Esophagus muscularis mucosa (tissue), 3 donors: ENCODE data around the gene GLO1.

Experiments
- POLR2A ChIP-seq: fragments of 450-650 bp; IDR thresholded peaks from one replicate; pipeline ENCODE4 v1.6.1; 2017; ENCODE audit warnings: antibody characterized with exemption, moderate library complexity, mild to moderate bottlenecking, low read depth
- POLR2AphosphoS5 ChIP-seq, 2 donors: sonication (generic); formaldehyde crosslinking; IDR thresholded peaks; one replicate each; pipeline ENCODE4 v1.6.1; 2017; ENCODE audit warnings: antibody characterized with exemption in 2 of 2
- TF ChIP-seq, protein P1 (sequence below), 3 experiments: fragments of 200-600 bp in 2 of 3; fragments of 450-650 bp in 1 of 3; sonication (generic) in 2 of 3; IDR thresholded peaks; one replicate each; pipeline ENCODE4 v1.5.1; 2017 to 2019; ENCODE audit warnings: antibody characterized with exemption in 3 of 3, mild to moderate bottlenecking in 2 of 3, moderate library complexity in 1 of 3

DNA sequence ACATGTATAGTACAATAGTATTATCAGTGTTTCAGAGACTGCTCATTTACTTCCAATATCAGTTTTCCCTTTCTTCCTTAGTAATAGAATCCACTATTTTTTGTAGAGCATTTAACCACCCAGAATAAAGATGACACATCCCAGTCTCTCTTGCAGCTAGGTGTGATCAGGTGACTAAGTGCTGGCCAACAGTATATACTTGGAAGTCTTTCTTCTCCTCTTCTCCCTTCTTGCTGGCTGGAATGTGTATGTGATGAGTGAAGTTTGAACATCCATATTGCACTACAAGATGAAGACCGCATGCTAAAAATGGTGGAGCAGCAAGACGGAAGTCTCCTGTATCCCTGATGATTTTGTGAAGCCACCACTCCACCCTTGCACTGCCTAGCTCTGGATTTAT is 48.7 kb downstream of the GLO1 start:
- TF ChIP-seq, protein P1, sequence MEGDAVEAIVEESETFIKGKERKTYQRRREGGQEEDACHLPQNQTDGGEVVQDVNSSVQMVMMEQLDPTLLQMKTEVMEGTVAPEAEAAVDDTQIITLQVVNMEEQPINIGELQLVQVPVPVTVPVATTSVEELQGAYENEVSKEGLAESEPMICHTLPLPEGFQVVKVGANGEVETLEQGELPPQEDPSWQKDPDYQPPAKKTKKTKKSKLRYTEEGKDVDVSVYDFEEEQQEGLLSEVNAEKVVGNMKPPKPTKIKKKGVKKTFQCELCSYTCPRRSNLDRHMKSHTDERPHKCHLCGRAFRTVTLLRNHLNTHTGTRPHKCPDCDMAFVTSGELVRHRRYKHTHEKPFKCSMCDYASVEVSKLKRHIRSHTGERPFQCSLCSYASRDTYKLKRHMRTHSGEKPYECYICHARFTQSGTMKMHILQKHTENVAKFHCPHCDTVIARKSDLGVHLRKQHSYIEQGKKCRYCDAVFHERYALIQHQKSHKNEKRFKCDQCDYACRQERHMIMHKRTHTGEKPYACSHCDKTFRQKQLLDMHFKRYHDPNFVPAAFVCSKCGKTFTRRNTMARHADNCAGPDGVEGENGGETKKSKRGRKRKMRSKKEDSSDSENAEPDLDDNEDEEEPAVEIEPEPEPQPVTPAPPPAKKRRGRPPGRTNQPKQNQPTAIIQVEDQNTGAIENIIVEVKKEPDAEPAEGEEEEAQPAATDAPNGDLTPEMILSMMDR (IDR thresholded peaks at IDR 0.05) = no peak
- TF ChIP-seq POLR2A (no peak), POLR2AphosphoS5 (IDR thresholded peaks at IDR 0.05) (no peak)
